ENCODE results near the gene PRKAR1B.

PRKAR1B gene

DNA sequence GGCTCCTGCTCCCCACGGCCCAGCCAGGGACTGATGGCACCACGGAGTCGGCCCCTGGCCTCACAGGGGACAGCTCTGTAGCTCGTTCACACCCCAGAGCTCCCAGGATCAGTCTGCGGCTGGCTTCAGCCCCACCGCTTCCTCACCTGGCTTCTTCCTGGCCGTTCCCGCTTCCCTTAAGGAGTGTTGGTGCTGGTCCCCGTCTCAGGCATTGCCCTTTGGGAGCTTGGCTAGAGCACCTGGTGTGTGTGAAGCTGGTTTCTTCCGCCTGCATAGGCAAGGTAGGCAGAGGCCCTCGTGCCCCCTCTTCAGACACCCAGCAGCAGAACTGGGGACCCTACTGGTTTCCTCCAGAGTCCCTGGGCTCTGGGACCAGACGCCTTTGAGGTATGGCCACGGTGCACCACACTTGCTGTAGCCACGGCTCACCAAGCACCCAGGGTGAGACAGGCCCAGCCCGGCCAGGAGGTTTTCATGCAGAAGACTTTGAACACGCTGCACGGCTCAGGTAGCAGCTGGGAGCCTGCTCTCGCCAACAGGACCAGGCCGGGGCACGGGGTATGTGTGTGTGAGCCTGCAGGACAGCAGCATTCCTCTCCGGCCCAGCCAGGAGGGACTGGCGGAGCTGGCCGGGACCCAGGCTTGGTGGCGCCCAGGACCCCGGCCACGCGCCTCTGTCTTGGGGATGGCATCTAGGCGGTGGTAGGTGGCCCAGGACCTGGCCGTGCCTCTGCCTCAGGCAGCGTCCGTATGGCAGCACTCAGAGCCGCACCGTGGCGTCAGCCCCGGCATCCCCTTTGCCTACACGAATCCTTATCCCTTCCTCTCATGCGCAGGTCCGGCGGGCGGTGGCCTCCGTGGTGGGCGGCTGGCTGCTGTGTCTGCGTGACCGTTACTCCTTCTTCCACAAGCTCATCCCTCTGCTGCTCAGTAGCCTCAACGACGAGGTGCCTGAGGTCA is 13.2 kb upstream of the PRKAR1B start:
- DNase-seq (ENCODE audit: low spot score), result no peak

GRCh38 chr7:739455-739982 is 12.4 kb upstream of the PRKAR1B start:
- DNase-seq (ENCODE audit: low spot score), result no peak

GRCh38 chr7:738723-739454 is 11.8 kb upstream of the PRKAR1B start:
- no peak for DNase-seq (ENCODE audit: low spot score)

DNA sequence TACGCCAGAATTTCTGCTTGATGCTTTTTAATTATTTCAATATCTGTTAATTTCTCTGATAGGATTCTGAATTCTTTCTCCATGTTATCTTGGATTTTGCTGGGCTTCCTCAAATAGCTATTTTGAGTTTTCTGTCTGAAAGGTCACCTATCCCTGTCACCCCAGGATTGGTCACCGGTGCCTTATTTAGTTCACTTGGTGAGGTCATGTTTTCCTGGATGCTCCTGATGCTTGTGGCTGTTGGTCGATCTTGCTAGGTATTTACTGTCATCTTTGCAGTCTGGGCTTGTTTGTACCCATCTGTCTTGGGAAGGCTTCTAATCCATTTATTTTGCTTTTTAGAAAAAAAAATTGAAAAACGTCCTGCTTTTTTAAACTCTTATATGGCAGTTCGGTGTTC is 11.2 kb upstream of the PRKAR1B start:
- no peak for DNase-seq (ENCODE audit: low spot score)

GRCh38 chr7:734808-735207 is 7.7 kb upstream of the PRKAR1B start:
- DNase-seq (ENCODE audit: low spot score), result no peak

DNA sequence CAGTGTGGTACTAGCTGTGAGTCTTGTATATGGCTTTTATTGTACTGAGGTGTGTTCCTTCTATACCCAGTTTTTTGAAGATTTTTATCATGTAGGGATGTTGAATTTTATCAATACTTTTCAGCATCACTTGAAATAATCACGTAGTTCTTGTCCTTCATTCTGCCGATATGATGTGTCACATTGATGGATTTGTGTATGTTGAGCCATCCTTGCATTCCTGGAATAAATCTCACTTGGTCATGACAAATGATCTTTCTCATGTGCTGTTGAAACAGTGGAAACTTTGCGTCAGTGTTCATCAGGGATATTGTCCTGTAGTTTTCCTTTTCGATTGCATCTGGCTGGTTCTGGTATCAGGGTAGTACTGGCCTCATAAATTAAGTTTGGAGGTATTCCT is 7.1 kb upstream of the PRKAR1B start:
- no peak for DNase-seq (ENCODE audit: low spot score)

- DNase-seq (ENCODE audit: low spot score), result no peak
Measured at GRCh38 chr7:732556-732955, 5.5 kb upstream of the PRKAR1B start.

GRCh38 chr7:732094-732541 is 5.0 kb upstream of the PRKAR1B start:
- no peak for DNase-seq (ENCODE audit: low spot score)

- DNase-seq (ENCODE audit: low spot score), result no peak
Measured at GRCh38 chr7:731440-732085, 4.5 kb upstream of the PRKAR1B start.

DNA sequence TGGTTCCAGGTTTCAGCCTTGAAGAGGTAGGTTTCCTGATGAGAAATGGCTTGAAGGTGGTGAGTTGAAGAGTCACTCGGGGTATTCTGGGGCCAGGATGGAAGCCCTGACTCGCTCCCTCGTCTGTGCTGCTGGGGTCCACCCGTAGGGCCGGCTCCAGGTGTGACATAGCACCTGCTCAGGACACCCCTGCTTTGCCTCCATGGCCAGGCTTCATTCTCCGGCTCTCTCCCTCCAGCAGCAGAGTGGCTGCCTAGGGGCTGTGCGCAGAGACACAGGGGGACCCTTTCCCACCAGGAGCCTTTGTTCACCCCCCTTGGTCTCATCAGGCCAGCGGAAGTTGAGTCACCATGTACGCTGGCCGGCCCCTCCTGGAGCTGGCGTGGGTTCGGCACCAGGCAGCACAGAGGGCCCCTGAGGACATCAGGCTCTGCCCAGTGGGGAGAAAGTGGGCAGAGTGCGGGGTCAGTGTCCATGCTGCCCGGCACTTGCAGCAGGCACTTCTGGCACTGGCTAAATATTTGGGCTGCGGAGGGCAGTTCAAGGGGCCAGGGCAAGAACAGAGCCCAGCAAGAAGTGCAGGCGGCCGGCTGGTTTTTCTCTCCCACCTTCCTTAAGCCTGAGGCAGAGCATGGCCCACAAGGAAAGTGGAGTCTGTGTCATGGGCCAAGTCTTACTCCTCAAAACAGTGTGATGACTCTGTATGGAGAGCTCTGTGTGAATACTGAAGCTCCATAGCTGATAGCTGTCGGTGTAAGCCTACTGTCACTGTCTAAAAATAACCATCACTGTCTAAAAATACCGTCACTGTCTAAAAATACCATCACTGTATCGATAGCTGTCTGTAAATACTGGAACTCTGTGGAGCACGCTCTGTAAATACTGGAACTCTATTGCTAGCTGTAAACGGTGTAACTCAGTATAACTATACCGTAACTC is 3.7 kb upstream of the PRKAR1B start:
- DNase-seq (ENCODE audit: low spot score), result peak; percentile 69

- no peak for DNase-seq (ENCODE audit: low spot score)
Measured at GRCh38 chr7:729140-730000, 2.3 kb upstream of the PRKAR1B start.

DNA sequence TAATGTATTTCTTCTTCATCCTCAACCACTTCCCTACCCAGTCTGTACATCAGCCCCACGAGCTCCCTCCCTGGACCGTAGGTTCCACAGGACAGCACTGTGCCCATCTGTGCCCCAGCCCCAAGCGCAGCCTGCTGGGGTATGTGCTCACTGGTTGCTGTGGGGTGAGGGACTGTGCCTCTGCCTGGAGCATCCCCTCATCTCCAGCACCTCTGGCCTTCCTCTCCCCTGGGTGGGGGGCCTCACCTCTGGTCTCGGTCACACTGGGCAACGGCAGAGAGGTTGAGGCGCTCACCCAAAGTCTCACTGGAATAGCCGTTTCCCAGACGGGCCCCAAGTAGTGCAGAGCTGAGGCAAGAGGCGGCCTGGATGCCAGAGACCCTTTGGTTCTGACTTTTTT is 1.5 kb upstream of the PRKAR1B start:
- DNase-seq (ENCODE audit: low spot score), result no peak

GRCh38 chr7:727806-728460 is 852 bp upstream of the PRKAR1B start:
- peak; percentile 65 for DNase-seq (ENCODE audit: low spot score)

- no peak for DNase-seq (ENCODE audit: low spot score)
Measured at GRCh38 chr7:726854-727103, 302 bp downstream of the PRKAR1B start.

GRCh38 chr7:726084-726853 is 812 bp downstream of the PRKAR1B start, which contains the start of gene DNAAF5:
Gene DNAAF5, plus strand, starts transcription at chr7:726699. Its CDS starts 22 bp downstream, at chr7:726721.
- peak; percentile 92 for DNase-seq (ENCODE audit: low spot score)

DNA sequence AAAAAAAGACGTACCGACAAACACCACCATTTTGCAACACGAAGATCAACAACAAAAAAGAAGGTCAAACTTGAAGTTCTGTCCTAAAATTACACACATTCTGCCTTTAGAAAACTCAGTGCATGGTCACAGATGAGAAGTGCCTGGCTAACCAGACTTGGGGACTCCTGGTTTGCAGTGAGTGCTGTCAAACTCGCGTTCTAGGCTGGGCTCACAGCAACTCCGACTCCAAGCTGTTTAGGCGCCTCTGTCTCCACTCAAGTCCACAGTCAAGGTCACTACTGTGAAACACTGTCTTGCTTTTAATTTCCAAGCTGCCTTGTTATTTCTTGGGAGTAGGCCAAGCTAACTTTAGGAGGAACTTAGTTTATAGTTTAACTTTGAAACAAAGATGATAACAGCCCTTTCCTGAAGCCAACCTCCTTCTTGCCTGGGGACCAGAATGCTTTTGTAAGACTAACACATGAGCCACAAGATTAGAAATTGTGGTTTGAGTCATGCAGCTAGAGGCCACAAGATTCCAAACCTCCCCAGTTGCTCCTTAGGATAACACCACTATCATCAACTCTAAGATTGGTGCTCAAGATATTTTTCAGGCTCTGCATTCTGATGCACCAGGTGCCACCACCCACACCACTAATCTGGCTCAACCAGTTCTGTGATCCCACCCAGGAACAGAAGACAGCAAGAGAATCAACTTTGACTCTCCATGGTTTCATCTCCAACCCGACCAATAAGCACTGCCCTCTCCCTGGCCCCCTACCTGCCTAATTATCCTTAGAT is 1.7 kb downstream of the PRKAR1B start:
- DNase-seq (ENCODE audit: low spot score), result no peak

GRCh38 chr7:724298-724697 is 2.8 kb downstream of the PRKAR1B start:
- no peak for DNase-seq (ENCODE audit: low spot score)

DNA sequence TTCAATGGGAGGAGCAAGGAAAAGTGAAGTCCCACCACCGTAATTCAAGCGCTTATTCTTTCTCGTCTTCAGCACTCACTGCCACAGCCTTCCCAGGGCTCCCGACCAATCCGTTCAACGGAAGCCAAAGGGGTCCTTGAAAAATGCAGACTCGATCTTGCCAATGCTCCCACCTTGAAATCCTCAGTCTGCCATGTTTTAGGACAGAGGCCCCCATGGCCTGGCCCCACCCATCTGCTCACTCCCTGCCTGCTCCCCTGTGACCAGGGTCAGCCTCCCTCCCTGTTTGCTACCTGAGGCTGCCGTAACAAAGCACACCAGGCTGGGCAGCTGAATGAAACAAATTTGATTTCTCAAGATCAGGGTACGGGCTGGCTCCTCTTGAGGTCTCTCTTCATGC is 3.5 kb downstream of the PRKAR1B start:
- DNase-seq (ENCODE audit: low spot score), result no peak

Measured in hepatic stellate cell (primary cell).